K562 (cell line): ENCODE measurements around the gene ARHGEF16.

Source experiments
- BRCA1 ChIP-seq, 2 experiments: fragments of 450-650 bp in 1 of 2; sonication (generic) in 1 of 2; formaldehyde crosslinking in 1 of 2; IDR thresholded peaks; 2 replicates each; pipeline versions ENCODE4 v1.5.0 to v1.6.1; 2017 to 2020; ENCODE audit warnings: mild to moderate bottlenecking in 1 of 2, missing genetic modification reagents in 1 of 2
- CREBBP ChIP-seq: IDR thresholded peaks from one replicate; pipeline ENCODE4 v1.6.1; 2012; ENCODE audit warnings: low read depth, mild to moderate bottlenecking, control low read depth, inconsistent platforms, low read length
- HNRNPL ChIP-seq: fragments of 200-400 bp; formaldehyde crosslinking; IDR thresholded peaks from 2 replicates; pipeline ENCODE4 v1.6.1; 2017; ENCODE audit warnings: low read depth, mild to moderate bottlenecking, low read length
- POLR2AphosphoS5 ChIP-seq: IDR thresholded peaks from 2 replicates; pipeline ENCODE4 v1.6.1; 2011; ENCODE audit warnings: mild to moderate bottlenecking, low read depth, low read length, moderate library complexity; ENCODE audit not compliant: control insufficient read depth, insufficient read depth
- POLR3G ChIP-seq: IDR thresholded peaks from 2 replicates; pipeline ENCODE4 v1.6.1; 2011; ENCODE audit not compliant: insufficient read length, insufficient replicate concordance; ENCODE audit errors: extremely low read depth
- SMARCC2 ChIP-seq: fragments of 450-650 bp; IDR thresholded peaks from 2 replicates; pipeline ENCODE4 v1.6.1; 2017; ENCODE audit warnings: antibody characterized with exemption, moderate library complexity, mild to moderate bottlenecking, low read depth
- ZNF12 ChIP-seq: sonication (generic); formaldehyde crosslinking; IDR thresholded peaks from 2 replicates; pipeline ENCODE4 v1.4.0; 2020; ENCODE audit warnings: mild to moderate bottlenecking, missing genetic modification reagents
- ZNF274 ChIP-seq: IDR thresholded peaks from 2 replicates; pipeline ENCODE4 v1.6.1; 2011; ENCODE audit warnings: low read depth, mild to moderate bottlenecking, low read length, moderate library complexity, borderline replicate concordance
- TF ChIP-seq, protein P1 (sequence below), 3 experiments: IDR thresholded peaks in 2 of 3; conservative IDR thresholded peaks in 1 of 3; 2 replicates each; pipeline ENCODE4 v1.5.1; 2011 to 2012; ENCODE audit warnings: low read length in 3 of 3, mild to moderate bottlenecking in 3 of 3, control low read depth in 2 of 3, improper control_type of control experiment in 1 of 3, inconsistent platforms in 1 of 3, low read depth in 1 of 3, mixed read lengths in 1 of 3, moderate library complexity in 1 of 3; ENCODE audit not compliant: insufficient read depth in 2 of 3

- no peak for TF ChIP-seq BRCA1 (IDR thresholded peaks at IDR 0.05)
- no peak for TF ChIP-seq BRCA1 (CRISPR knock-in tag; IDR thresholded peaks at IDR 0.05)
- TF ChIP-seq POLR2AphosphoS5, result no peak
- TF ChIP-seq CREBBP, result no peak
- TF ChIP-seq HNRNPL, result no peak
- no peak for TF ChIP-seq SMARCC2
- TF ChIP-seq, protein P1, sequence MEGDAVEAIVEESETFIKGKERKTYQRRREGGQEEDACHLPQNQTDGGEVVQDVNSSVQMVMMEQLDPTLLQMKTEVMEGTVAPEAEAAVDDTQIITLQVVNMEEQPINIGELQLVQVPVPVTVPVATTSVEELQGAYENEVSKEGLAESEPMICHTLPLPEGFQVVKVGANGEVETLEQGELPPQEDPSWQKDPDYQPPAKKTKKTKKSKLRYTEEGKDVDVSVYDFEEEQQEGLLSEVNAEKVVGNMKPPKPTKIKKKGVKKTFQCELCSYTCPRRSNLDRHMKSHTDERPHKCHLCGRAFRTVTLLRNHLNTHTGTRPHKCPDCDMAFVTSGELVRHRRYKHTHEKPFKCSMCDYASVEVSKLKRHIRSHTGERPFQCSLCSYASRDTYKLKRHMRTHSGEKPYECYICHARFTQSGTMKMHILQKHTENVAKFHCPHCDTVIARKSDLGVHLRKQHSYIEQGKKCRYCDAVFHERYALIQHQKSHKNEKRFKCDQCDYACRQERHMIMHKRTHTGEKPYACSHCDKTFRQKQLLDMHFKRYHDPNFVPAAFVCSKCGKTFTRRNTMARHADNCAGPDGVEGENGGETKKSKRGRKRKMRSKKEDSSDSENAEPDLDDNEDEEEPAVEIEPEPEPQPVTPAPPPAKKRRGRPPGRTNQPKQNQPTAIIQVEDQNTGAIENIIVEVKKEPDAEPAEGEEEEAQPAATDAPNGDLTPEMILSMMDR (IDR thresholded peaks at IDR 0.05 in 2 of 3, conservative IDR thresholded peaks at IDR 0.05 in 1 of 3; ENCODE audit: insufficient read depth in 2 of 3, low read depth in 1 of 3, low read length in 3 of 3), result no peak
- no peak for TF ChIP-seq ZNF274
- TF ChIP-seq POLR3G, result no peak
- no peak for TF ChIP-seq ZNF12
Measured at GRCh38 chr1:3423245-3423829, 31.1 kb upstream of the ARHGEF16 start.
